ENCODE data around the gene ELF1. TPM values are rescaled to one million over a fixed set of nuclear protein-coding genes. Genes with fewer than 3 reads are reported as not detected.
A peak's percentile ranks its signal among the peaks of the same experiment; 100 is the strongest.

Gene ELF1
- total and polyA plus RNA-seq, 2 donors (not counting 3 experiments of a cell fraction or from before 2014, with no cell fraction given): 31.8 to 61.2 TPM

- H3K79me2 ChIP-seq (ENCODE audit: control insufficient read depth, insufficient read depth, low read length): peaks cover 33% of the 10 kb centered on the region
- dilution Hi-C loops (cut with MboI; ENCODE audit: extremely low pct_ligation_motif_present, low sequenced_read_pairs) (no loop called here), intact Hi-C loops (cut with micrococcal nuclease) (no loop called here)
- no peak for FAIRE-seq
- no peaks in the 10 kb centered on the region for H3K9me3 ChIP-seq (replicated peaks; ENCODE audit: control insufficient read depth, insufficient read depth, low read length)
- TF ChIP-seq FOS (IDR thresholded peaks at IDR 0.05; ENCODE audit: borderline replicate concordance, insufficient read depth, low read length) (no peak), JUN (IDR thresholded peaks at IDR 0.05; ENCODE audit: borderline replicate concordance, insufficient read depth, insufficient read length, low read depth) (peak; percentile 11), POLR2AphosphoS5 (IDR thresholded peaks at IDR 0.05; ENCODE audit: insufficient read depth, low read depth, low read length) (no peak)
- TF ChIP-seq, protein P1, sequence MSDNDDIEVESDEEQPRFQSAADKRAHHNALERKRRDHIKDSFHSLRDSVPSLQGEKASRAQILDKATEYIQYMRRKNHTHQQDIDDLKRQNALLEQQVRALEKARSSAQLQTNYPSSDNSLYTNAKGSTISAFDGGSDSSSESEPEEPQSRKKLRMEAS (IDR thresholded peaks at IDR 0.05; ENCODE audit: insufficient read depth, insufficient read length): no peak
- no peaks in the 10 kb centered on the region for H3K27me3 ChIP-seq (ENCODE audit: control insufficient read depth in 2 of 2, insufficient read depth in 2 of 2, low read length in 2 of 2)
- H3K36me3 ChIP-seq (ENCODE audit: control insufficient read depth in 2 of 2, extremely low read depth in 1 of 2, insufficient read depth in 2 of 2, low read length in 2 of 2): peaks cover 4 to 6% of the 10 kb centered on the region in 2 experiments
- H3K4me1 ChIP-seq (ENCODE audit: control insufficient read depth, extremely low read depth, insufficient read depth, low read length): no peaks in the 10 kb centered on the region
- no peak overlapping the region for H2AFZ ChIP-seq (ENCODE audit: low read depth, low read length)
- no peak overlapping the region for H3K27ac ChIP-seq (ENCODE audit: insufficient read depth, low read depth, low read length)
- H4K20me1 ChIP-seq (replicated peaks; ENCODE audit: control insufficient read depth, extremely low read depth, insufficient read depth, low read length): no peaks in the 10 kb centered on the region
- no TSS peak for BruUV-seq (replicated peaks)
- no peak overlapping the region for H3K9ac ChIP-seq (replicated peaks; ENCODE audit: extremely low read depth, insufficient read depth, low read length)
- DNase-seq (ENCODE audit: low read depth, low spot score): no peak
- CTCF ChIA-PET: no interaction called here
- POLR2A ChIA-PET: no interaction called here
- H3K4me3 ChIP-seq (replicated peaks in 1 of 3; ENCODE audit: insufficient read depth in 1 of 3, low read depth in 1 of 3, low read length in 3 of 3): no peak overlapping the region
- H3K4me2 ChIP-seq (ENCODE audit: insufficient read depth, low read length): no peak overlapping the region
- no peaks in the 10 kb centered on the region for H3K9me1 ChIP-seq (replicated peaks; ENCODE audit: control insufficient read depth, extremely low read depth, insufficient read depth, low read length)
Measured at GRCh38 chr13:40958655-40959054, 60.5 kb downstream of the ELF1 start.

DNA sequence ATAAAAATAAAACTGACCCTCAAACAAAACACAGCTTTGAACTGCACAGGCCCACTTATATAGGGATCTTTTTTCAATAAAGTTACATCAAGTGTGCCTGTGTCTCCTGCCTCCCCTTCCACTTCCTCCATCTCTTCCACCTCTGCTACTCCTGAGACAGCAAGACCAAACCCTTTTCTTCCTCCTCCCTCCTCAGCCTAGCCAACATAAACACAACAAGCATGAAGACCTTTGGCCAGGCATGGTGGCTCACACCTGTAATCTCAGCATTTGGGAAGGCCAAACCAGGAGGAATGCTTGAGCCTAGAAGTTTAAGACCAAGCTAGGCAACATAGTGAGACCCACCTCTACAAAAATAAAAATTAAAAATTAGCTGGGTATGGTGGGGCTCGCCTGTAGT is 72.6 kb downstream of the ELF1 start:
- dilution Hi-C loops (cut with MboI; ENCODE audit: extremely low pct_ligation_motif_present, low sequenced_read_pairs) (no loop called here), intact Hi-C loops (cut with micrococcal nuclease) (no loop called here)
- no peaks in the 10 kb centered on the region for H3K4me1 ChIP-seq (ENCODE audit: control insufficient read depth, extremely low read depth, insufficient read depth, low read length)
- ChIA-PET CTCF (interaction anchor here (1.5 to 2.1 kb wide), 2 partner anchors 10 to 25 kb away, joined by 4 to 5 read pairs; no protein-coding TSS in a partner anchor), POLR2A (no interaction called here)
- H3K9me3 ChIP-seq (replicated peaks; ENCODE audit: control insufficient read depth, insufficient read depth, low read length): no peaks in the 10 kb centered on the region
- FAIRE-seq (no peak), DNase-seq (ENCODE audit: low read depth, low spot score) (no peak)
- H2AFZ ChIP-seq (ENCODE audit: low read depth, low read length): no peak overlapping the region
- H4K20me1 ChIP-seq (replicated peaks; ENCODE audit: control insufficient read depth, extremely low read depth, insufficient read depth, low read length): no peaks in the 10 kb centered on the region
- H3K36me3 ChIP-seq (ENCODE audit: control insufficient read depth in 2 of 2, extremely low read depth in 1 of 2, insufficient read depth in 2 of 2, low read length in 2 of 2): peaks cover 18 to 20% of the 10 kb centered on the region in 2 experiments
- H3K4me2 ChIP-seq (ENCODE audit: insufficient read depth, low read length): no peak overlapping the region
- H3K27ac ChIP-seq (ENCODE audit: insufficient read depth, low read depth, low read length): no peak overlapping the region
- no peak overlapping the region for H3K4me3 ChIP-seq (replicated peaks in 1 of 3; ENCODE audit: insufficient read depth in 1 of 3, low read depth in 1 of 3, low read length in 3 of 3)
- peaks cover 2% of the 10 kb centered on the region for H3K79me2 ChIP-seq (ENCODE audit: control insufficient read depth, insufficient read depth, low read length)
- no TSS peak for BruUV-seq (replicated peaks)
- no peaks in the 10 kb centered on the region for H3K27me3 ChIP-seq (ENCODE audit: control insufficient read depth in 2 of 2, insufficient read depth in 2 of 2, low read length in 2 of 2)
- TF ChIP-seq POLR2AphosphoS5 (IDR thresholded peaks at IDR 0.05; ENCODE audit: insufficient read depth, low read depth, low read length): no peak
- TF ChIP-seq POLR2A (IDR thresholded peaks at IDR 0.05; ENCODE audit: low read depth, low read length): no peak
- TF ChIP-seq GATA2 (IDR thresholded peaks at IDR 0.05; ENCODE audit: insufficient read depth, insufficient read length, low read depth, low read length): no peak
- no peak for TF ChIP-seq FOS (IDR thresholded peaks at IDR 0.05; ENCODE audit: borderline replicate concordance, insufficient read depth, low read length)
- no peak for TF ChIP-seq MYC (IDR thresholded peaks at IDR 0.05; ENCODE audit: low read depth, low read length)
- no peak for TF ChIP-seq EZH2 (IDR thresholded peaks at IDR 0.05; ENCODE audit: borderline replicate concordance, low read depth, low read length, severe bottlenecking)
- TF ChIP-seq JUN (IDR thresholded peaks at IDR 0.05; ENCODE audit: borderline replicate concordance, insufficient read depth, insufficient read length, low read depth): no peak
- no peak for TF ChIP-seq CTCF (IDR thresholded peaks at IDR 0.05; ENCODE audit: extremely low read depth in 1 of 2, insufficient read depth in 1 of 2, low read depth in 1 of 2, low read length in 2 of 2)
- TF ChIP-seq, protein P1 (IDR thresholded peaks at IDR 0.05; ENCODE audit: insufficient read depth, insufficient read length): no peak
- no peak overlapping the region for H3K9ac ChIP-seq (replicated peaks; ENCODE audit: extremely low read depth, insufficient read depth, low read length)
- H3K9me1 ChIP-seq (replicated peaks; ENCODE audit: control insufficient read depth, extremely low read depth, insufficient read depth, low read length): no peaks in the 10 kb centered on the region
